Ovary (tissue), 9 donors: Measurements from ENCODE around the gene UBL5. TPM values are rescaled to one million over a fixed set of nuclear protein-coding genes. Genes with fewer than 3 reads are reported as not detected.
"Not testable (repeated sequence)": the region's sequence is repeated elsewhere in the genome, so short reads cannot be mapped to it uniquely, and the experiment has no call there.

Source experiments
- DNase-seq, 5 donors: peaks; one replicate each; pipeline ENCODE4 v3.0.0-alpha.2; 2019 to 2020
- H3K27ac ChIP-seq, 2 donors: fragments of 200-600 bp; one replicate each; pipeline versions ENCODE4 v1.5.1 to v1.8.0; 2019 to 2022
- H3K27me3 ChIP-seq: fragments of 200-600 bp; one replicate; pipeline ENCODE4 v1.8.0; 2022
- H3K36me3 ChIP-seq: fragments of 200-600 bp; sonication (generic); one replicate; pipeline ENCODE4 v1.5.1; 2019
- H3K4me1 ChIP-seq: one replicate; pipeline ENCODE4 v1.8.1; 2013; ENCODE audit warnings: mild to moderate bottlenecking, moderate library complexity; ENCODE audit not compliant: insufficient read depth
- H3K4me3 ChIP-seq: fragments of 200-600 bp; sonication (generic); one replicate; pipeline ENCODE4 v1.5.1; 2017
- H3K9me3 ChIP-seq, 2 donors: fragments of 200-600 bp in 1 of 2; sonication (generic) in 1 of 2; one replicate each; pipeline versions ENCODE4 v1.5.1 to v1.8.1; 2013 to 2019; ENCODE audit warnings: mild to moderate bottlenecking in 1 of 2, moderate library complexity in 1 of 2
- CTCF ChIP-seq, 3 donors: fragments of 450-650 bp in 2 of 3; fragments of 200-600 bp in 1 of 3; IDR thresholded peaks; one replicate each; pipeline versions ENCODE4 v1.5.1 to v1.8.0; 2016 to 2022; ENCODE audit warnings: antibody characterized with exemption in 3 of 3, mild to moderate bottlenecking in 1 of 3
- EP300 ChIP-seq: sonication (generic); formaldehyde crosslinking; IDR thresholded peaks from one replicate; pipeline ENCODE4 v1.6.1; 2017; ENCODE audit warnings: antibody characterized with exemption
- POLR2A ChIP-seq: fragments of 450-650 bp; IDR thresholded peaks from one replicate; pipeline ENCODE4 v1.6.1; 2017; ENCODE audit warnings: antibody characterized with exemption, mild to moderate bottlenecking, moderate library complexity
- WGBS, 3 donors: extraction: QIAGEN DNeasy Blood & Tissue Kit in 1 of 3; methylation state at CpG; one replicate each; pipeline versions ENCODE4 v1.1.5 to v1.1.7; 2013 to 2017; 5-methylcytosine and 5-hydroxymethylcytosine counted together
- intact Hi-C, 4 donors: fragments of 100-400 bp; cut with DNase I; formaldehyde crosslinking; loops; one replicate each; pipeline versions ENCODE4 v1.11.0 to v1.15.1; 2022 to 2023
- polyA plus RNA-seq, 2 donors: library from polyadenylated mRNA; stranded (reverse); fragments of 200-250 nt in 1 of 2; fragments of 350-450 nt in 1 of 2; fragmentation: Illumina TruSeq in 1 of 2; extraction: RNeasy Lipid Tissue Mini Kit (QIAGEN cat#74804) in 1 of 2; gene quantifications; one replicate each; pipeline ENCODE4 v1.2.3, GENCODE V29; 2013 to 2014
- total RNA-seq, 7 donors: library from RNA; depleted of rRNA in 2 of 7; stranded (reverse); fragments of >200 nt in 2 of 7; fragmentation: NEBNext Ultra II Directional in 3 of 7; extraction: Animal tissue kit (Norgen Biotek cat#: 25700) in 3 of 7; gene quantifications; one replicate each; pipeline versions ENCODE4 v1.1.0 to v1.2.4, GENCODE V29; 2016 to 2023
- donor health status: DM: no; HTN: no; CAD: no; lungs with moderate emphysema.
- donor health status: DM: no; HTN: no; CAD: no.
- donor health status: Bipolar disorder and iron deficiency.
- donor health status: DM: yes; HTN: yes; CAD: no.
- donor health status: DM: no; HTN: no; CAD: no.
- donor health status: DM: yes; HTN: yes; CAD: no.

UBL5 gene
- total and polyA plus RNA-seq, 9 donors = 217 to 492 (median 265) TPM

- H3K4me1 ChIP-seq = peaks cover 6% of the 10 kb centered on the region
- H3K27me3 ChIP-seq = no peaks in the 10 kb centered on the region
- no peak for TF ChIP-seq EP300
- TF ChIP-seq CTCF (IDR thresholded peaks at IDR 0.05) = no peak
- no peak for TF ChIP-seq POLR2A
- 12 to 24% (median 15%) methylated on average over 1 of the region's 1 CpG for WGBS, 3 donors
- no peak for DNase-seq
- no peaks in the 10 kb centered on the region for H3K9me3 ChIP-seq
- no peaks in the 10 kb centered on the region for H3K36me3 ChIP-seq
- H3K27ac ChIP-seq = no peak overlapping the region
- intact Hi-C loops = no loop called here
- no peak overlapping the region for H3K4me3 ChIP-seq
These were observed 11.7 kb downstream of the UBL5 start for GRCh38 chr19:9839415-9839814.

GRCh38 chr19:9842834-9843625 is 15.3 kb downstream of the UBL5 start:
- H3K9me3 ChIP-seq = no peaks in the 10 kb centered on the region

GRCh38 chr19:9843626-9844273 is 16.0 kb downstream of the UBL5 start:
- H3K4me3 ChIP-seq, H3K36me3 ChIP-seq, H3K4me1 ChIP-seq, H3K27ac ChIP-seq, H3K27me3 ChIP-seq, intact Hi-C loops, H3K9me3 ChIP-seq, DNase-seq: not testable (repeated sequence)
- 88 to 95% (median 92%) methylated on average over 12 of the region's 12 CpGs for WGBS, 3 donors

More at GRCh38 chr19:9842834-9843625, 15.3 kb downstream of the UBL5 start:
- no peak for TF ChIP-seq CTCF (IDR thresholded peaks at IDR 0.05)
- no peak for TF ChIP-seq POLR2A
- no peak for TF ChIP-seq EP300
- 51 to 68% (median 62%) methylated on average over 8 to 9 of the region's 9 CpGs for WGBS, 3 donors
- peak in 3 of 5 donors; percentile 42 to 73 (median 54) for DNase-seq
- Histone ChIP-seq H3K27me3 (no peaks in the 10 kb centered on the region), H3K4me3 (no peak overlapping the region), H3K36me3 (no peaks in the 10 kb centered on the region), H3K4me1 (peaks cover 4% of the 10 kb centered on the region), H3K27ac (no peak overlapping the region)
- intact Hi-C loops = no loop called here

- Histone ChIP-seq H3K27me3 (no peaks in the 10 kb centered on the region), H3K4me3 (no peak overlapping the region), H3K4me1 (peaks cover 4% of the 10 kb centered on the region), H3K36me3 (no peaks in the 10 kb centered on the region), H3K9me3 (no peaks in the 10 kb centered on the region), H3K27ac (no peak overlapping the region)
- DNase-seq = peak in 4 of 5 donors; percentile 39 to 67 (median 54)
- WGBS, 3 donors = 34 to 48% (median 45%) methylated on average over 13 of the region's 13 CpGs
- intact Hi-C loops = no loop called here
- TF ChIP-seq POLR2A (no peak), CTCF (IDR thresholded peaks at IDR 0.05) (no peak), EP300 (no peak)
These were observed 19.5 kb downstream of the UBL5 start for GRCh38 chr19:9847087-9847671.
